NCI-H345 (cell line): ENCODE data around the gene BMP6.

ENCODE experiments used
- DNase-seq: peaks from one replicate; lab custom pipeline; 2025; lab: John Stamatoyannopoulos, UW

BMP6 gene

GRCh38 chr6:7747901-7748504 lies 22.1 kb downstream of the BMP6 start:
- DNase-seq = no peak

GRCh38 chr6:7749478-7749877 lies 23.6 kb downstream of the BMP6 start:
- no peak for DNase-seq

GRCh38 chr6:7750197-7750596 lies 24.3 kb downstream of the BMP6 start:
- no peak for DNase-seq

GRCh38 chr6:7758456-7758855 lies 32.6 kb downstream of the BMP6 start:
- no peak for DNase-seq

GRCh38 chr6:7759320-7759719 lies 33.4 kb downstream of the BMP6 start:
- DNase-seq = no peak

GRCh38 chr6:7761051-7761450 lies 35.2 kb downstream of the BMP6 start:
- DNase-seq = no peak

GRCh38 chr6:7762760-7763159 lies 36.9 kb downstream of the BMP6 start:
- DNase-seq = no peak

- peak; percentile 70 for DNase-seq
These were observed 38.0 kb downstream of the BMP6 start for GRCh38 chr6:7763881-7764280.

- DNase-seq = no peak
These were observed 39.9 kb downstream of the BMP6 start for GRCh38 chr6:7765575-7766325.

GRCh38 chr6:7769702-7770101 lies 43.8 kb downstream of the BMP6 start:
- no peak for DNase-seq

GRCh38 chr6:7770111-7770510 lies 44.2 kb downstream of the BMP6 start:
- DNase-seq = no peak

- DNase-seq = no peak
These were observed 44.7 kb downstream of the BMP6 start for GRCh38 chr6:7770601-7771000.

GRCh38 chr6:7773322-7773721 lies 47.4 kb downstream of the BMP6 start:
- no peak for DNase-seq

- no peak for DNase-seq
These were observed 48.0 kb downstream of the BMP6 start for GRCh38 chr6:7773914-7774313.

GRCh38 chr6:7776509-7776908 lies 50.6 kb downstream of the BMP6 start:
- no peak for DNase-seq

GRCh38 chr6:7777074-7777473 lies 51.2 kb downstream of the BMP6 start:
- DNase-seq = no peak

GRCh38 chr6:7781240-7781639 lies 55.3 kb downstream of the BMP6 start:
- DNase-seq = no peak

- no peak for DNase-seq
These were observed 58.3 kb downstream of the BMP6 start for GRCh38 chr6:7784248-7784647.

- no peak for DNase-seq
These were observed 58.8 kb downstream of the BMP6 start for GRCh38 chr6:7784706-7785105.

- no peak for DNase-seq
These were observed 59.5 kb downstream of the BMP6 start for GRCh38 chr6:7785243-7786035.

- DNase-seq = no peak
These were observed 60.3 kb downstream of the BMP6 start for GRCh38 chr6:7786214-7786661.

- DNase-seq = no peak
These were observed 61.3 kb downstream of the BMP6 start for GRCh38 chr6:7787137-7787608.

GRCh38 chr6:7787731-7788130 lies 61.8 kb downstream of the BMP6 start:
- no peak for DNase-seq
